Spleen (tissue), 11 donors: Measurements from ENCODE around the gene TBX2. TPM values are rescaled to one million over a fixed set of nuclear protein-coding genes. Genes with fewer than 3 reads are reported as not detected.

Source experiments
- DNase-seq: peaks from one replicate; pipeline ENCODE4 v3.0.0-alpha.2; 2020
- H3K27ac ChIP-seq, 8 donors: fragments of 200-600 bp; sonication (generic) in 7 of 8; 1 replicate in 4 of 8; 2 replicates in 4 of 8; pipeline versions ENCODE4 v1.5.0 to v1.8.0; 2016 to 2021; ENCODE audit warnings: inconsistent platforms in 4 of 8, mild to moderate bottlenecking in 4 of 8, moderate library complexity in 1 of 8
- H3K27me3 ChIP-seq, 7 donors: fragments of 200-600 bp; sonication (generic) in 6 of 7; replicated peaks in 1 of 7; 1 replicate in 4 of 7; 2 replicates in 3 of 7; pipeline versions ENCODE4 v1.5.0 to v1.8.0; 2016 to 2021; ENCODE audit warnings: inconsistent platforms in 3 of 7, mild to moderate bottlenecking in 1 of 7
- H3K36me3 ChIP-seq, 6 donors: fragments of 200-600 bp; sonication (generic) in 5 of 6; 1 replicate in 4 of 6; 2 replicates in 2 of 6; pipeline versions ENCODE4 v1.5.0 to v1.8.0; 2016 to 2021; ENCODE audit warnings: inconsistent platforms in 2 of 6
- H3K4me1 ChIP-seq, 6 donors: fragments of 200-600 bp; sonication (generic) in 5 of 6; 1 replicate in 3 of 6; 2 replicates in 3 of 6; pipeline versions ENCODE4 v1.5.0 to v1.8.0; 2016 to 2021; ENCODE audit warnings: inconsistent platforms in 3 of 6
- H3K4me3 ChIP-seq, 8 donors: fragments of 200-600 bp; sonication (generic) in 7 of 8; 1 replicate in 4 of 8; 2 replicates in 4 of 8; pipeline versions ENCODE4 v1.5.0 to v1.8.0; 2016 to 2021; ENCODE audit warnings: inconsistent platforms in 4 of 8, mild to moderate bottlenecking in 4 of 8, moderate library complexity in 2 of 8
- H3K9me3 ChIP-seq, 8 donors: fragments of 200-600 bp; sonication (generic) in 7 of 8; 1 replicate in 4 of 8; 2 replicates in 4 of 8; pipeline versions ENCODE4 v1.5.0 to v1.8.0; 2016 to 2021; ENCODE audit warnings: inconsistent platforms in 4 of 8
- CTCF ChIP-seq, 11 experiments: fragments of 200-600 bp in 7 of 11; fragments of 450-650 bp in 4 of 11; sonication (generic) in 4 of 11; IDR thresholded peaks in 8 of 11; conservative IDR thresholded peaks in 3 of 11; 1 replicate in 7 of 11; 2 replicates in 4 of 11; pipeline versions ENCODE4 v1.4.0 to v1.8.0; 2016 to 2021; ENCODE audit warnings: antibody characterized with exemption in 11 of 11, inconsistent platforms in 4 of 11, mild to moderate bottlenecking in 1 of 11
- POLR2A ChIP-seq, 3 donors: fragments of 450-650 bp; IDR thresholded peaks; one replicate each; pipeline ENCODE4 v1.5.1; 2017; ENCODE audit warnings: antibody characterized with exemption in 3 of 3, mild to moderate bottlenecking in 1 of 3
- POLR2AphosphoS5 ChIP-seq, 3 donors: sonication (generic); formaldehyde crosslinking; IDR thresholded peaks; one replicate each; pipeline ENCODE4 v1.5.1; 2017; ENCODE audit warnings: antibody characterized with exemption in 3 of 3
- WGBS, 5 donors: extraction: QIAGEN DNeasy Blood & Tissue Kit in 3 of 5; methylation state at CpG; one replicate each; pipeline versions ENCODE4 v1.1.5 to v1.1.7; 2013 to 2018; 5-methylcytosine and 5-hydroxymethylcytosine counted together
- intact Hi-C: fragments of 100-400 bp; cut with DNase I; formaldehyde crosslinking; loops from one replicate; pipeline ENCODE4 v1.15.0; 2023; ENCODE audit warnings: low total_unique reads
- polyA plus RNA-seq, 3 donors: library from polyadenylated mRNA; stranded (reverse); fragments of 200-250 nt; gene quantifications; one replicate each; pipeline ENCODE4 v1.2.1, GENCODE V29; 2013
- total RNA-seq, 7 donors: library from RNA; depleted of rRNA in 3 of 7; stranded (reverse); fragments of >200 nt in 3 of 7; fragmentation: NEBNext Ultra II Directional in 4 of 7; extraction: Animal tissue kit (Norgen Biotek cat#: 25700) in 4 of 7; gene quantifications; one replicate each; pipeline versions ENCODE4 v1.1.0 to v1.2.1, GENCODE V29; 2016 to 2021
- donor health status: healthy with polysubstance abuse.
- donor health status: DM: no; HTN: no; CAD: no; lungs with moderate emphysema.
- donor health status: DM: no; HTN: no; CAD: no.
- donor health status: Bipolar disorder and iron deficiency.
- donor health status: healthy.
- donor health status: DM: no; HTN: no; CAD: no.
- donor health status: DM: yes; HTN: yes; CAD: no.

Gene TBX2
- total and polyA plus RNA-seq, 10 donors: 6.4 to 57.6 (median 24.1) TPM

DNA sequence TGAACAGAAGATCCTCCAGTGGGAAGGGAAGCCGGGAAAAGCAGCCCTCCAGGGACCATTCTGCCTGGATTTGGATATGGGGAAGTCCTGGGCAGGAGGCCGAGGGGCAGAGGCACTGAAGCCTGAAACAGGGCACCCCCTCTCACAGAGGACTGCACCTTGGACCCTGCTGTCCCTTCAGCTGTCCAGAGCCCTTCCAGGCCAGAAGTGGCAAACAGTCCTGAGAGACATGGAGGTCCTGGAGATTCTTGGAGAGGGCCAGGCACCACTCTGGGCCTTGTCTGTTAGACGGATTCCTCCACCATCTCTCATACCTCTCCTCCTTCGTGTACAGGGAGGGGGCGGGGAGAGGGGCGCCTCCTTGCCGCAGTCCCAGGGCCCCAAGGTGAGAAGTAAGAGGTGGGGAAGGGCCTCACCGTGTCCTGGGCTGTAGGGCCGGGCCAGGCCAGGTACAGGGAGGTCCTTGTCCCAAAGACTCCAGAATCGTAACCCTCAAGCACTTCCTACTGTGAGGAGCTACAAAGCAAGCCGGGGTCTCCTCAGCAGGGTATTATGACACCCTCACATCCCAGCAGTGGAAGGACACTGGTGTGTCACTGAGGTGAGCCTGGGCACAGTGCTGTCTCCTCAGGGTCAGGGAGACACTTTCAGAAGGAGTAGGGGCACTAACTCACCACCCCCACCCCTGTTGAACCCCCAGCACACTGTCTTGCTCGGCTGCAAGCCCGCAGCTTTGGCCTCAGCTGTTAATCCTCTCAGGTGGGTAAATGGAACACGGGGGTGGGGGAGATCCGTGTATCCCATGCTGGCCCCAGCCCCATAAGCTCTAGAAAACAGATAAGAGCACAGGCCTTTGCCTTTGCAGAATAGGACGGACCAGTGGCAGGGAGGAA, 16.6 kb upstream of the TBX2 start:
- intact Hi-C loops: loop anchor here (10.0 kb wide), 1 partner anchor 378 kb away; no protein-coding TSS in a partner anchor
- DNase-seq: peak; percentile 48
- Histone ChIP-seq H3K4me1 (no peaks in the 10 kb centered on the region), H3K9me3 (no peaks in the 10 kb centered on the region), H3K36me3 (peaks cover 0 to 4% (median 0%) of the 10 kb centered on the region in 6 donors), H3K4me3 (no peak overlapping the region), H3K27ac (no peak overlapping the region), H3K27me3 (no peaks in the 10 kb centered on the region)
- 86 to 93% (median 88%) methylated on average over 13 to 16 of the region's 16 CpGs for WGBS, 5 donors
- TF ChIP-seq CTCF (IDR thresholded peaks at IDR 0.05 in 8 of 11, conservative IDR thresholded peaks at IDR 0.05 in 3 of 11) (no peak), POLR2A (IDR thresholded peaks at IDR 0.05) (no peak), POLR2AphosphoS5 (IDR thresholded peaks at IDR 0.05) (no peak)

DNA sequence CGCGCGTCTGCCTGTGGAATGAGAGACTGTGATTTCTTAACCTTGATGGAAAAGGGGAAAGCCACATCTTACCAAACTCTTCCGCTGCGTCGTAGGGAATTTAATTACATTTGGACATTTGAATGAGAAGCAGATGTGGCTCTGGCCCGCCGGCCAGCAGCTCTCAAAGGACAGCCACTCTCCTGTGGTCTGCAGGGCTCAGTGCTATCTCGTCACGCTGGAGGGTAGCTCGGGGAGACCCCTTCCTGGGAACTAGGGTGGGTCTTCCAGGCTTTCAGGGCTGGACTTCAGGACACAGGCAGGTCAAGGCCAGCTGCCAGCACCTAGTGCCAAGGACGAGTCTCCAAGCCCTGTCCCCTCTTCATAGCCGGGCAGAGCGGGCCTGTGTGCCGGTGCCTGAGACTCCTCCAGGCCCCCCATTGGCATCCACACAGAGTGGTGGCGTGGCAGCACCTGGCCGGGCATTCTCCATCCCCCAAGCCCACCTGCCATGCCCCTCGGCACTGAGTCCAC, 15.9 kb upstream of the TBX2 start:
- Histone ChIP-seq H3K9me3 (no peaks in the 10 kb centered on the region), H3K36me3 (peaks cover 0 to 4% (median 0%) of the 10 kb centered on the region in 6 donors), H3K4me1 (no peaks in the 10 kb centered on the region), H3K27ac (no peak overlapping the region), H3K4me3 (no peak overlapping the region), H3K27me3 (peaks cover 0 to 2% (median 0%) of the 10 kb centered on the region in 7 donors)
- no peak for TF ChIP-seq CTCF (IDR thresholded peaks at IDR 0.05 in 8 of 11, conservative IDR thresholded peaks at IDR 0.05 in 3 of 11)
- TF ChIP-seq POLR2AphosphoS5 (IDR thresholded peaks at IDR 0.05): no peak
- TF ChIP-seq POLR2A (IDR thresholded peaks at IDR 0.05): no peak
- intact Hi-C loops: loop anchor here (10.0 kb wide), 1 partner anchor 379 kb away; no protein-coding TSS in a partner anchor
- WGBS, 5 donors: 90 to 96% (median 91%) methylated on average over 11 to 18 of the region's 18 CpGs
- DNase-seq: peak; percentile 59

GRCh38 chr17:61384354-61384691, 15.3 kb upstream of the TBX2 start:
- Histone ChIP-seq H3K27ac (no peak overlapping the region), H3K9me3 (no peaks in the 10 kb centered on the region)
- DNase-seq: peak; percentile 22

More at GRCh38 chr17:61384354-61384691, 15.3 kb upstream of the TBX2 start:
- intact Hi-C loops: loop anchor here (10.0 kb wide), 1 partner anchor 380 kb away; no protein-coding TSS in a partner anchor
- Histone ChIP-seq H3K4me3 (no peak overlapping the region), H3K36me3 (peaks cover 0 to 4% (median 0%) of the 10 kb centered on the region in 6 donors), H3K4me1 (peaks cover 0 to 2% (median under 1%) of the 10 kb centered on the region in 6 donors), H3K27me3 (peaks cover 0 to 8% (median 0%) of the 10 kb centered on the region in 7 donors)
- WGBS, 5 donors: 92 to 96% (median 93%) methylated on average over 8 of the region's 8 CpGs
- TF ChIP-seq POLR2A (IDR thresholded peaks at IDR 0.05): no peak
- TF ChIP-seq POLR2AphosphoS5 (IDR thresholded peaks at IDR 0.05): no peak
- no peak for TF ChIP-seq CTCF (IDR thresholded peaks at IDR 0.05 in 8 of 11, conservative IDR thresholded peaks at IDR 0.05 in 3 of 11)
